NCI-H1092 (cell line): ENCODE results near the gene ZNF750.

Experiments
- DNase-seq: peaks from one replicate; lab custom pipeline; 2025; lab: John Stamatoyannopoulos, UW

Gene ZNF750

DNA sequence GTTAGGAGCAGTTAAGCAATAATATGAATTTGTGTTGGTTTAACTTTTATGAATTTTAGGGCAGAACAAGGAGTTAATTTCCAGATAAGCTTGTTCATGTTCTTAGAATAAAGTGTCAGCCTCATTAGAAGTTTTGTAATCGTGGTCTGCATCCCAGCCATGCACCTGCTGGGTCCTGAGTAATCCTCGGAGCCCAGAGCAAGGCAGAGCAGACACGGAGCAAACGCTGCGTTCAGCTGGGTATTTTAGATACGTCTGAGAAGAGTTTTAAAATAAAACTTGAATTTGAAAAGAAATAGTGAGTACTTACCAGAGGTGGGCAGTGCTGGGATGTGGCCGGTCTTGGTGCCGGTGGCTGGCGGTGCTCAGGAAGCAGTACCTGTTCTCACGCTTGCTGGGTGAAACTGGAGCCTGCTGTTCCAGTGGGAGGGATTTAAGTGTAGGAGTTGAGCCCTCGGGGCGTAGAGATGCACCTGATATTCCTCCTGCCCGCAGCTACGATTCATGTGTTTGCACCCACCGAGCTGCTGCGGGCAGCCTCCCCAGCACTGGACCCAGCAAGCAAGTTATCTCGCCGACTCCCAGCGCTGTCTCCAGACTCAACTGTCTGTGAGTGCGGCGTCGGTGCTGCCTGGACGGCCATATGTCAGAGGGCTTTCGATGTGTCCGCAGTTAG, at the start of gene ZNF750:
ZNF750 (minus strand) TSS at position 406 of the 676 bp plus-strand sequence. CDS start 7,568 bp downstream, outside the sequence.
- no peak for DNase-seq

DNA sequence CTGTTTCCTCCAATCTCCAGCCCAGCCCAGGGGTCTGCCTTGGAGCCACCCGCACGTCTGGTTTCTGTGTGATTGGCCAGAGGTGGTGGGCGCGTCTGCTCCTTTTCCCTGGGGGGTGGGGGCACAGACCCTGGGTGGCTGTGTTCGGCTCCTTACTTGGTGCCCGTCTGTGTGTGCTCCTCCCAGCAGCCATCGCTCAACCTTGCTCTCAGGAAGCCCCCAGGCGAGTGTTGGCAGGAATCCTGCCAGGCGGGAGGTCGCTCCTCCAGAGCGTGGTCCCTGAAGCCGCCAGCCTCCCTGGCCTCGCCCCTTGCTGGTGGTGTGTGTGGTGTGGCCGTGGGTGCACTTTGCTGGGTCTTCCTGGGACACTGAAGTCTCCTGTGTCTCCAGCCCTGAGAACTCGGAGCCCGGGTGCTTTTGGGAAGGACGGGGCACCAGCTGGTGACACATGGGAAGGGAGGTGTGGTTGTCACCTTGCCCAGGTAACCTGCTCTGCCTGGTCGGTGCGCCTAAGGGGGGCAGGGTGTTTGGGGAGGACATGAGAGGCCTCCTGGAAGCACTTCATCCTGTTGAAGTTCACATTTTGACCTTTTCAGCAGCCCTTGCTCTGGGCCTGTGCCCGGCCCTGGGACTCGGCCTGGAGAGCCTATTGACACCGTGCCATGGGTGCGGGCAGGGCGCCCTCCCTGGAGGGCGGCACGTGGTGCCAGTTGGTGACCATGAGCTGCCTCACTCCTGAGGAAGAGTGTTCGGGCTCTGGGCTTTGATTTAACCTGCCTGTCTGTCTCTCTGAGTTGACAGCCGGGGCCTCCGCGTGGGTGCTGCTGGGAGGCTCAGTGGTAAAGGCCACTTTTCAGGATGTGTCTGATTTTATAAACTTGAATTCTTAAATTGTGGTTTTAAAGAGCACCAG, 49.0 kb upstream of the ZNF750 start:
- DNase-seq = no peak

DNA sequence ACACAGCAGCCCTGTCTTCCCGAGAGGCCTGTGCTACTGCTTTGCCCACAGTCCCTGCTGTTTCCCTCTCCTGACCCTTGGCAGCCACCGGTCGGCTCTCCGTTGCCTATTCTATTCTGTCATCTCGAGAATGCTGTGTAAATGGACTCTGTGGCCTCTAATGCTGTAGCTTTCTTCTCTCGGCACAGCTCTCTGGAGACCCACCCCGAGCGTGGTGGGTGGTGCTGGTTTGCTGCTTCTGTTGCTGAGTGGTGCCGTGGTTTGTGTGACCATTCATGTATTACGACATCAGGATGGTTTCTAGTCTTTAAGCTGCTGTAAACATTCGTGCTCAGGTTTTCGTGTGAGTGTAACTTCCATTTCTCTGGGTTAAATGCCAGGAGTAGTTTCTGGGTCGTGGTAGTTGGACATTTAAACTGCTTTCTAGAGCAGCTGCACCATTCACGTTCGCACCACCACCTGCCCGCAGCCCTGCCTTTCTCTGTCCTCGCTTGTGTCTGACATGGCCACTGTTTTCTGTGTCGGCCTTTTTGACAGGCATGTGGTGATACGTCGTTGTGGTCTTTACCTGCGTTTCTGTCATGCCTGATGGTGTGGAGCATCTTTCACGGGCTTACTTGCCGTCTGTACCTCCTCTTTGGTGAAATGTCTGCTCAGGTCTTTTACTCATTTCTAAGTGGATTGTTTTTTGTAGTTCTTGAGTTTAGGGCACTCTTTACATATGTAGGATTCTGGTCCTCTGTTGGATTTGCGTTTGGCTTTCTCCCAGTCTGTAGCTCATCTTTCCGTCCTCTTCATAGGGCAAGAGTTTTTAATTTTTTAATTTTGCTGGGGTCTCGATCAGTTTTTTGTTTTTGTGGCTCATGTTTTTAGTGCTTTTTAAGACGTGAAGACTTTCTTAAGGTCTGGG, 47.7 kb upstream of the ZNF750 start:
- no peak for DNase-seq

DNA sequence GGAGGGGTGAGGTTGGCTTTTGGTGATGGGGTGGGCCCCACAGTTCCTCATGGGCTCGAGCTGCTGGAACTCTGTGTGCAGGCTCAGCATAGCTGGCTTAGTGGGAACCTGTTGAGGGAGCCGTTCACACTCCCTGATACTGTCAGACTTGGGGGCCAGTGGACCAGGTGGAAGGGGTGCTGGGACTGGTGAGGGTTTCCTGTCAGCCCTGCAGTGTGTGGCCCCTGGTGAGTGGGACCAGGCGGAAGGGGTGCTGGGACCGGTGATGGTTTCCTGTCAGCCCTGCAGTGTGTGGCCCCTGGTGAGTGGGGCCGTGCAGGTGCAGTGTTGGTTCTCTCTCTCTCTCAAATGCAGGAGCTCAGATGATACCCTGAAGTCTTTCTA, 45.1 kb upstream of the ZNF750 start:
- no peak for DNase-seq

DNA sequence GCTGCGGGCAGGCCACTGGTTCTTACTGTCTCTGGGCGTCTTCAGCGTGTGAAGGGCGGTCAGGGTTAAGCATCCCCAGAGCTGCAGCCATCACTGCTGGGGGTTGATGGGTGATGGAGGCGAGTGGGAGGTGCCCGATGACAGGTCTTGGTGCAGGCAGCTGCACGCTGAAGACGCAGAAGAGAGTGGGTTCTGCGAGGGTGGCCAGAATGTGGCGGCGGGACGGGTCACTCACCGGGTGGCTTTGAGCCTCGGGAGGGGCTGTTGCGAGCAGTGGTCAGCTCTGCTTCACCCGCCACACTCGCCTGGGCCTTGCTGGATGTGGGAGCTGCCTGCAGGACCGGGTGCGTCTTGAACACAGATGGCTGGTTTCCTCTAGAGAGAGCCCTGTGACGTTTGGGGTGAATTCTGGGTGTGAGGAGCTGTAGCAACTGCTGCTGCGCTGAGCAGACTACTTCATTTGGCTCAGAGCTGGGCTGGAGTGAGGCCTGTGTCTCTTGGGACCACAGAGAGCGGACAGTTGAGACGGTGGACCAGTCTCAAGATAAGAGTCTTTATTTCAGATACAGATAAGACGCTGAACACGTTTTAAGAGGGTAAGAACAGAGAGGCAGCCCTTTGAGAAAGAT, 44.6 kb upstream of the ZNF750 start:
- no peak for DNase-seq

DNA sequence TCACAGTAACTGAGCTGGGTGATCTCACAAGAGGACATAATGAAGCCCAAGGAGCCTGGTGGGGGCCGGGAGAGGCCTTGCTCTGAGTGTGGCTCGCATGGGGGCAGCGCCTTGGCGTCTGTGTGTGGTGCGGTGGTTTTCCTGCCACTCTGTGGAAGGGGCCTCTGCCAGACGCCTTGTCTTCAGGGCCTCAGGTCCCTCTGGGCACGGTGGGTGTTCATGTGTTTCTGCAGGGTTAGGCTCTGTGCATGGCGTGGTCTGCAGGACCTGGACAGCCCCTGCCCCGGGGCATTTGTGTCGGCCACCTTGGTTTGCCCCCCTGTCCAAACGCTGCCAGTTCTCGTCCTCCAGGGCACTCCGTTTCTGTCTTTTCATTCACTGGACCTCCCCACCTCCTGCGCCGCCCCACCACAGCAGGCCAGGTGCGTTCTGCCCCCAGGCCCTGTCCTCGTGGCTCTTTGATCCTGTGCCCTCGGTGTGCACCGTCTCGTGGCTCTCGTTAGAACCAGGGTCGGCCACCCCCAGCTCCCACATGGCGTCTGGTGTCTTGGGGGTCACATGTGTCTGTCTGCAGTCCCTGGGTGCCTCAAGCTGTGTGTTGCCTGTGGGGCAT, 43.7 kb upstream of the ZNF750 start:
- DNase-seq = no peak

DNA sequence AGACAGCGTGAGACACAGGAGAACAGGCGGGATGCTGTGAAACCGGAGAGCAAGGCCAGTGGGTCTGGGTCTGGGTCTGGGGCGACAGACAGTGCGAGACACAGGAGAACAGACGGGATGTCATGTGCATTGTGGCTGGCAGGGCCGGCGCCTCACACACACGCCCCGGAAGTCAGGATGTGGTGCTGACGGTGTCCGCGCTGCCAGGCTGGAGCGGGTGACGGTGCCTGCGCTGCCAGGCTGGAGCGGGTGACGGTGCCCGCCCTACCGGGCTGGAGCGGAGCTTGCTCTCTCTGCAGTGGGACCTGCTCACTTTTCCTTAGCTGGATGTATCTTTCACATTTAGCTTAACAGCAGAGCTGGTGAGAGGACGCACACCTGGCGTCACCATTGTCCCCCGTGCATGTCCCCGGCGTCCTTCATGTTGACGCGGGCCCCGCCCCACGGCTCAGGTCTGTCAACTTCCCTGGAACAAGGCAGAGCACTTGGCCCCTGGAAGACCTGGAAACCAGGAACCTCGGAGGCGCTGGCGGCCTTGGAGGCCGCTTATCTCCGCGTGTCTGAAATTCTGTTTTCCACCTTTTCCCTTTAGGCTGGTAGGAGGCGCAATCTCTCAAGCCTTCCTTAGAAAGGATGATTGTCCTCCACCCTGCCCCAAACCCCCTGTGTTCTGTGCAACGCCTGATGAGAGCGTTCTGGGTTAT, 43.0 kb upstream of the ZNF750 start:
- DNase-seq = no peak

DNA sequence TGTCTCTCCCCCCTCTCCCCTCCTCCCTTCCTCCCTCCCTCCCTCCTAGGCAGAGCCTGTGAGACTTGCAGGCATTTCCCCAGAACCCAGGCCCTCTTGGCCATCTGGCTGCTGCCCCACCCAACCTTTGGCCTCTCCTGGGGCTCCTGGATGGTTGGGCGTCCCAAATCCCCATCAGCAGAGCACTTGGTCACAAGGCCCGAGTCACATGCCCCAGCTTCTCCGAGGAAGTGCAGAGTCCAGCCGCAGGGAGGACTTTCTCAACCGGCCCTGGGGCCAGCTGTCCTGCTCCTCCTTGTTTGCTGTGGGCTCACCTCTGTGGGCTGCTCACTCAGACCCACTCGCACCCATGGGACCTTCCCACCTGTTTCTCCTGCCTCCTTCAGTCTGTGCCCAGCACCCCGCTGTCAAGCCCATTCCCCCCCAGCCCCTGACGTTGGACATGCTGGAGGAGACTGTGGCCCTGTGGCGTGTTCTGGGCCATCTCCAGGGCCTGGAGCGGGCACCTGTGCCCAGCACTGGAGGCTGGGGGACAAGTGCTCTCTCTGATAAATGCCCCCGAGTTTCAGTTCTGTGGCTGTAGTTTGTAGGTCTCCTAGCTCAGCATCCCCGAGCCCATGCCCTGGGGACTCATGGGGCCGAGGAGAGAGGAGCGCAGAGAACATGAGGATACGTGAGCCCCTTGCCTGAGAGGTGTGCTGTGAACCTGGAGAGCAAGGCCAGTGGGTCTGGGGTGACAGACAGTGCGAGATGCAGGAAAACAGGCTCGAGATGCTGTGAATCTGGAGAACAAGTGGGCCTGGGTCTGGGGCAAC, 42.3 kb upstream of the ZNF750 start:
- no peak for DNase-seq

DNA sequence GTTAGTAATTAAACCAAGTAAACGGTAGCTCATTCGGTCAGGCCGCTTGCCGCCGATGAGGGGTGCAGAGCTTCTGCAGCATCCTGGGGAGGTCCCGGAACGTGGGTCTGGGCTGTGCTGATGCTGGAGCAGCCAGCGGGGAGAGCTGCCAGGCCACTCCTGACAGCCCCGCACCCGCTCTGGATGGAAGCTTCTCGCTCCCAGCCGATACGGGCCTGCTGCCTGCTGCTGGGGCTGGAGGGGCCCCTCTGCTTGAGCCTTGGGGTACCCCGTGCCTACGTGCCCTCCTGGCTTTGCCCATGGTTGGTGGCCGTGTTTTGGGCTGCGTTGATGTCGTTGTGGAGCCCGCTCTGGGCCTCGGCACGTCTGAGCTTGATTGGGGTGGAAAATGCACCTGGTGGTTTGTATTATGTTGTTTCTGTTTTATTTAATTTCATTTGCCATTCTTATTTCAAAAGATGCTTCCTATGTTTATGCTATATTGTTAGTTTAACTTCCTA, 41.6 kb upstream of the ZNF750 start:
- DNase-seq = no peak

DNA sequence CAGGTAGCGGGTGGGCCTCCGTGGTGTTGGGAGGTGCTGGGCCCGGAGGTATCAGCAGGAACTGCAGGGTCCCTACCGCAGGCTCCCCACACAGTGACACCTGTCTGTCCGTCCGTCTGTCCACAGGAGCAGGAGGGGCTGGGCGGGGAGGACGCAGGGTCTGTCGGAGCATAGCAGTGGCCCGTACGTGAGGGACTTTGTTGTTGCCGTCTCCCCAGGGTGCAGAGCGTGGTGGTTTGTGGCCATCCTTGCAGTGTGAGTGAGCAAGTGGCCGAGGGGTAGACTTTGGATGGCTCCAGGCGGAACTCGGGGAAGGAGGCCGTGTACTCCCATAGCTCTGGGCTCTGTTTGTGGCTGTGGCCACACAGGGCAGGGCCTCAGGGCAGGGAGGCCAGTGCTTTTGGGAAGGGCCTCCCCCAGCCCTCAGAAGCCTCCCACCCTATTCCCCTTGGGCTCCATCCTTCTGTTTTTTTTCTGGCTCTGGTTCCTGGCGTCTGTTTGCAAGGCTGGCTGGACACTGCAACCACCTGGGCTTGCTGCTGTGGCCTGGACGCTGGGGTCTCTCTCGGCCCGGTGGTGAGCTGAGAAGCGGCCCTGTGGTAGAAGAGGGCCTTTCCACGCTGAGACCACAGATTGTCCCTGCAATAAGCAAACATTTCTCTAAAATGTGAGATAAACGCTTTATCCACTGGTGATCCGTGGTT, 41.0 kb upstream of the ZNF750 start:
- DNase-seq = no peak

DNA sequence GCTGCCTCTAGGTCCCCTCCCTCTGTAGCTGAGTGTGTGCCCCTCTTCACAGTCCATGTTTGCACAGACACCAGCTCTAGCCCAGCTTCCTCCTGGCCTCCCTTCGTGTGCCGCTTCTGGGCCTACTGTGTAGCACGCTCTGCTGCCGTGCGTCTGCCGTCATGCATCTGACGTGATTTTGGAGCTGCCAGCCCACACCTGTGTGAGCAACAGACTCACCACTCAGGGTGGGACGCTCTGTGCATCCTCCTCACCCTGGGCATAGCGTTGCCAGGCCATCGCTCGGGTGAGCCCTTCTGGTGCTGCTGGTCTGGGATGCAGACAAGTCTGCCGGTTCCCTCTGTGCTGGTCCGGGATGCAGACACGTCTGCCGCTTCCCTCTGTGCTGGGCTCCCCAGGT, 39.4 kb upstream of the ZNF750 start:
- DNase-seq = no peak

DNA sequence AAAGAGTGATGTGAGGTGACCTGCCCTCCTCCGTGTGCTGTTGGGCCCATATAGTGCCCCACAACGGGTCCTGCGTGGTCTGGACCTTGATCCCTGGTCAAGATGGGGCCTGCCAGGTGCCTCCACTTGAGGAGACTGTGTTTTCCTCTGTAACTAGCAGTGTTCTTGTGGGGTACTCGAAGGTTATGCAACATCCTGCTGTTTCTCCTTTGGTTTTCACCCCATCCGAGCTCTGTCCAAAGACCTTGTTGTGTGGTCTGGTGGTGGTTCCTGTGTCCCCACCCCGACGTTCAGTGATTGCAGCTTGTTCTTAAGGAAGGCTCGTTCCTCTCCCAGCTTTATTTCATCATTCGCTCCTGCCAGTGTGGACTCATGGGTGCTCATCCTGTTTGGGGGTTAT, 38.7 kb upstream of the ZNF750 start:
- DNase-seq = no peak

DNA sequence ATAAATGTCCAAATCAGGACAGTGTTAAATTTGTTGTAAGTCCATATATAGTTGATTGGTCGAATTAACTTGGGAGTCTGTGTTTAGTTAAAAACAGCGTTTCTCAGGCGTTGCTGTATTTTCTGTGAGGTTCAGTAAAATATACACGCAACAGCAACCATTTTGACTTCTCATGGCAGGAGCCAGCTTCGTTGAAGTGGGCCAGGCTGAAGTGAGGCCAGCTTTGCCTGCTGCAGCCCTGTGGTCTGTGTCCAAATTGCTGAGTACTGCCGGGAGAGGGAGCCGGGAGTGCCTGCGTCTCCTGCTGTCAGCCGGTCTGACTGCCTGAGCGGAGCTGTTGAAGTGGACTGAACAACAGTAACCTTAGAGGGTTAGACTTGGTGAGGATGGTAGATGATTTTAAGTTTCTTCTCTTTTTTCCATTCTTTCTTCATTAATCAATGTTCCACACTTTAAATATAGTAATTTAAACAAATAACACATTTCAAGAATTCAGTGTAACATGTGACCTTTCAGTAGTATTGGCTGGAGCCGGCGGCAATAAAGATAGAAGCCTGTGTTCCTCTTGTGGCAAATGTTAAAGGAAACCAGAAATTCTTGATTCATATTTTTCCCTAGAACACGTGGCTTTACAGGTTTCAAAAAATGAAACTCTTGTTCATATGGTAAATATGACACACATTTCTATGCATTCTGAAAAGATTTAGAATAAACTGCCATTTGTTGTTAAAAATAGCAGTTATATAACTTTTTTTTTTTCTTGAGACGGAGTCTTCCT, 37.0 kb upstream of the ZNF750 start:
- no peak for DNase-seq

DNA sequence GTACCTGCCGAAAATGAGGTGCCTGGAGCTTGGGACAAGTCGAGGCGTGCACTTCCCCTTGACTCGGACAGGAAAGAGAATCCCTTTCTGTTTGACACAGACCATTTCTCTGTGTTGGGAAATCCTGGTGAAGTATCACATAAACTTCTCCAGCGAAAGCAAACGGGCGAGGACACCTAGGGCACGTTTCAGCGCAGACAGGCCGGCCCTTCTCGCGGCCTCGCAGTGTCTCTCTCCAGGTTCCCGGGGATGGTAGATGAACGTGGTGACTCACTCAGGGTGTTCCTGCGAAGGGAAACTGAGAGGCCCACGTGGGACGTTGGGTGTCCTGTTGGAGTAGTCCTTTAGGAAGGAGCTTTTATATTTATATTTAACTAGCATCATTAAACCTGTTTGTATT, 36.3 kb upstream of the ZNF750 start:
- DNase-seq = no peak

DNA sequence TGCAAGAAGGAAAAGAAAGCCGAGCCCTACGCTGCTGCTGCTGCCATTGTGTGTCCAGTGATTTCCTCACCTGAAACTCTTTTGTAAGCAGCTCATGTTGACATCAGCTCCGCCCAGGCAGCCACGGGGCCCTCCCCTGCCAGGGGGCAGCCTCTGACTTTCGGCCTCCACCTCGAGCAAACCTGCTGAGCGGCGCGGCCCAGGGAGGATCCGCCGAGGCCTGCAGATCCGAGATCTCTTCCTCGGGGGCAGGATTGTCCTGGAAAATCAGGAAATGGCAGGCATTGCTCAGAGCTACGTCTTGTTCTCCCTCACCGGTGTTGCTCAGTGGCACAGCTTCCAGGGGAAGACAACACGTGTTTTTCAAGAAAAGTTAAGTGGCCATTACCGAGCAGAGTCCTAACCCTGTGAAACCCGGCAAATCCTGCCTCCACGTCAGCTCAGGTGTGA, 35.6 kb upstream of the ZNF750 start:
- no peak for DNase-seq

DNA sequence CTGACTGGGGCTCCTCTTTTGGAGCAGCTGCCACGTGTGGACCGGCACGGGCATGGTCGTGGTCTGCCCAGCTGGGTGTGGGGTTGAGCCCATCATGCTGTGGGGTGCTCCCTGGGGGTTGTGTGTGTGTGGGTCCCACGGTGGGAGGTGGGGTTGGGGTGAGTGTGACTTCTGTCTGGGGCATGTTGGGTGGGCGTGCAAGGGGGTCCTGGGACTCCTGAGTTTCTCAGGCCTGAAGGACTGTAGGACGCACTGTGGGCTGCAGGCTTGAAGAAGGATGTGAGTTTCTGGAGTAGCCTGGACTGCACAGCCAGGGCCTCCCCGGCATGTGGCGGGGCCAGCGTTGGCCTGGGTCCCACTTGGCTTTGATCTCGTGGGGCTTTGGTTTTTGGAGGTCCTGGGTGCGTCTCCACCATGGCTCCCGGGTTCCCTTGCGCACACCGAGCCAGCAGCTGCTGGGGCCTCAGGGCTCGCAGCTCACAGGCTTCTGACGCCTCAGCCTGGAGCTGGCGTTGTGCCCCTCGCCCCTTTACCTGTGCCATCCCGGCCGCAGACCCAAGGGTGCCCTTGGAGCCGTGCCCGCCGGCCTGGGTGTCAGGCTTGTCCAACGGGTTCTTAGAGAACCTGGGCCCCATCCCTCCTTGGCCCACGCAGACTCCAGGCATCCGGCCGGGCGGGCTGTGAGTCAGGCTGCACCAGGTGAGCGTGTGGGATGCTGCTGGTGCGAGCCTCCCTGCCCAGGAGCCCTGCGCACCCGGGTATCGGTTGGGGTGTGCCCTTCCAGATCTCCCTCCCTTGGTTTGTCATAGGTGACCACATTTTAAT, 34.4 kb upstream of the ZNF750 start:
- DNase-seq = no peak

DNA sequence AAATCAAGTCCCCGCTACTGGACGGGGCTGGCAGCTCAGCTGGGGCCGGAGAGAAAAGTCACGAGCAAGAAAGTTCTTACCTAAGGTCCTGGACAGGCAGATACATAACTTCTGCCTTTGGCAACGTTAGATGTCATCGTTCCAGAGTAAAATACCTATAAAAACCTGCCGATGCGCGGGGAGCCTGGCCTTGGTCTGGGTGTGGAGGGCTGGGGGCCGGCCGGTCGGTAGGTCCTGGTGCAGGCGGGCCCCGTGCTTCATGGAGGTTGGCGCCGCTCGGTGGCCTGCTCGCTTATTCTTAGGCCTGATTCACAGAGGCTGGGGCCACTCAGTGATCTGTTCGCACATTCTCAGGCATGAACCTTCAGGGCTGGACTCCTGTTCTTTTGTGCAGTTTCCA, 33.7 kb upstream of the ZNF750 start:
- DNase-seq = no peak
